GM21423 (cell line): ENCODE data around the gene VENTX.

Experiments used
- ATAC-seq: cut with Tn5 transposase; IDR thresholded peaks from one replicate; pipeline ENCODE4 v1.9.1; 2021; ENCODE audit warnings: mild to moderate bottlenecking, moderate library complexity; ENCODE audit not compliant: unreplicated experiment

VENTX gene, protein sequence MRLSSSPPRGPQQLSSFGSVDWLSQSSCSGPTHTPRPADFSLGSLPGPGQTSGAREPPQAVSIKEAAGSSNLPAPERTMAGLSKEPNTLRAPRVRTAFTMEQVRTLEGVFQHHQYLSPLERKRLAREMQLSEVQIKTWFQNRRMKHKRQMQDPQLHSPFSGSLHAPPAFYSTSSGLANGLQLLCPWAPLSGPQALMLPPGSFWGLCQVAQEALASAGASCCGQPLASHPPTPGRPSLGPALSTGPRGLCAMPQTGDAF

DNA sequence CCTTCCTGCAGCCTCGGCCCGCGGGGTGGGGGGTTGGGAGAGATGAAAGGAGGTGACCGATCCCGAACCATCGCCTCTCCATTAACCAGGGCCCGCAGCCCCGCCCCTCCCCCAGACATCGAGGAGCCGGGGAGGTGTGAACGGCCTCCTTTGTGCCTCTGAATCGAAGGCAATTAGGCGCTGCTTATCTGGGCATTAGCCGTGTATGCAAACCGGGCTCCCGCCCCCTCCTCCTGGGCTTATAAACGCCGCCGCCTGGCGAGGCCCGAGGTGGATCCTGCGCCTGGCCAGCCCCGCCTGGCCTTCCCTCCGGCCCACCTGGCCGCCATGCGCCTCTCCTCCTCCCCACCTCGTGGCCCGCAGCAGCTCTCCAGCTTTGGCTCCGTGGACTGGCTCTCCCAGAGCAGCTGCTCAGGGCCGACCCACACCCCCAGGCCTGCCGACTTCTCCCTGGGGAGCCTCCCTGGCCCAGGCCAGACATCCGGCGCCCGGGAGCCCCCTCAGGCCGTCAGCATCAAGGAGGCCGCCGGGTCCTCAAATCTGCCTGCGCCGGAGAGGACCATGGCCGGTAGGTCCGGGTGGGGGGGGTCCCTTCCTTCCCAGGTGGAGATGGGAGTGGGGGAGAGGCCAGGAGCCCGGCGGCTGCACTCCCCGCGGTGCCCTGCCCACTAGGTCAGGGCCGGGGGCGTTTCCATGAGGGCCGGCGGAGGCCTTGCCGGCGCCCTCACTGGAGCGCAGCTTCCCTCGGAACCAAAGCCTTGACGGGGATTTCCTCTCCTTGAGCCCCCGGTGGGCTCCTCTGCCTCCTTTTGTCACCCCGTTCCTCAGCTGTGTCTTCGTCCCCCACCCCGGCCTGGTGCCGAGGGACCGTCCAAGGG lies at the start of gene VENTX:
TSS of gene VENTX (plus strand) at position 268 of the 878 bp plus-strand sequence. CDS start at position 328, 60 bp downstream.
- ATAC-seq, result no peak

DNA sequence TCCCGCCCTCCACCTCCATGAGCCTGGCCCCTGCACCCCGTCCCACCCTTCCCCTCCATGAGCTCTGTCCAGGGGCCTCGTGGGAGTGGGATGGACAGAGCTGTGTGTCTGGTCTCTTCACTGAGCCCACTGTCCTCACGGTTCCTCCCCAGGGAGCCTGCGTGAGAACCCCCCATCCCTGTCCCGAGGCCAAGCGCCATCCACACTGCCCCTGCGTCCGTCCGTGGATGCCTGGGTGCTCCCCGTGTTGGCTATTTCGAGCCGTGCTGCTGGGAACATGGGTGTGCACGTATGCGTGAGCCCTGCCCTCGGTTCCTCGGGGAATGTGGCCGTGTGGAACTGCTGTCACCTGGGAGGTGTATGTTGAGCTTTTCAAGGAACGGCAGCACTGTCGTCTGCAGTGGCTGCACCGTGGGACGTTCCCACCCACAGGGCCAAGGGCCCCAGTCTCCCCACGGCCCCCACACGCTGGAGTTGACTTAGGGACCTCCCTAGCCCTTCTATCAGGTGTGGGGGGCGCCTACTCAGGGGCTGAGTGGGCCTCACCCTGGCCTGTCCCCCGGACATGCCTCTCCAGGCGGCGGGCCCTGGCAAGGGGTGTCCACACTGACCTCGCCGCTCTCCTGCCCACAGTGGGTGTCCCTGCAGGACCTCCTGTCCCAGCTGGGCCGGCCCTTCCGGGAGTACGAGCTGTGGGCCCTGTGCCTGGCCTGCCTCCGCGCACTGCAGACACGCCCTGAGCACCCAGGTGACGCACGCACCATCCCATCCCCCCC lies 49.6 kb upstream of the VENTX start:
- no peak for ATAC-seq

DNA sequence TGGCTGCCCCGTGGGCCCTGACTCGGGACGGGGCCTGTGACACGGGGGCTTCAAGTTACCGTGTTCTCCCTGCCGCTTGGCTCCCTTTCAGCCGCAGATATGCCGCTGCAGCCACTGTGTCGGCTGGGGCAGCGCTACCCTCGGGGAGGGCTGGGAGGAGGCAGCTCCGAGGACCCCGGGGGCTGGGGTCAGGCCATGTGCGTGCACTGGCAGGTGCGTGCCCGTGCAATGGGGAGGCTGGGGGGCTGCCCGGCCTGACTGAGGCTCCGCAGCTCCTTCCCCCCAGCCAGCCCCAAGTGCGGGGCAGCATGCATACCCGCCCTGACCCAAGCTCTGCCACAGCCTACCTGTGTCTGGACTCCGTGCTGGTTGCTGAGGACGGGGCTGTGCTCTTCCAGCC lies 48.4 kb upstream of the VENTX start:
- ATAC-seq, result no peak

DNA sequence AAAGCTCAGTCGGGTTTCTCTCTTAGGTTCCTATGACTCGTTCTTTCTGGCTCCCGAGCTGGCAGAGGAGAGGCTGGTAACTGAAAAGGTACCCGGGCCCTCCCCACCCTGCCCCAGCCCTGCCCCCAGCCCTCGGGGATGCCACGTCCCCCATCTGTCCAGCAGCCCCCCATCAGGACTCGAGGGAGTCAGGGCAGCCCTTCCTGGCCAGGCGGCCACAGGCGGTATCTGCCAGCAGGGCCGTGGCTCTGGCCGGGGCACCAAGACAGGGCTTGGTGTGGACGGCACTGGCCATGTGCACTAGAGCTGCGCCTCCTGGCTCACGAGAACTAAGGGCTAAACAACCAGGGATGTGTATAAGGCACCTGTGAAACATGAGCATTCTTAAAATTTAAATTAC lies 47.9 kb upstream of the VENTX start:
- no peak for ATAC-seq

DNA sequence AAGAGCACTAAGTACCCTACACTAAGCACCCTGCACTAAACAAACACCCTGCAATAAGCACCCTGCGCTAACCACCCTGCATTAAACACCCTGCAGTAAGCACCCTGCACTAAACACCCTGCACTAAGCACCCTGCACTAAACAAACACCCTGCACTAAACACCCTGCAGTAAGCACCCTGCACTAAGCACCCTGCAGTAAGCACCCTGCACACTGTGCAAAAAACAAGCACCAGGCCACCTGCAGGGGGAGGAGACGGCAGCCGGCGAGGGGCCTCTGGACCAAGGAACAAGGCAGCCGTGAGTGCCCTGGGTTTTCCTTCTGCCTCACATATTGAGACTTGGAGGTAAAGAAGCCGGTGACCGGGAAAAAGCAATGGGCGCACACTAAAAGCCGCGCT lies 47.4 kb upstream of the VENTX start:
- no peak for ATAC-seq

DNA sequence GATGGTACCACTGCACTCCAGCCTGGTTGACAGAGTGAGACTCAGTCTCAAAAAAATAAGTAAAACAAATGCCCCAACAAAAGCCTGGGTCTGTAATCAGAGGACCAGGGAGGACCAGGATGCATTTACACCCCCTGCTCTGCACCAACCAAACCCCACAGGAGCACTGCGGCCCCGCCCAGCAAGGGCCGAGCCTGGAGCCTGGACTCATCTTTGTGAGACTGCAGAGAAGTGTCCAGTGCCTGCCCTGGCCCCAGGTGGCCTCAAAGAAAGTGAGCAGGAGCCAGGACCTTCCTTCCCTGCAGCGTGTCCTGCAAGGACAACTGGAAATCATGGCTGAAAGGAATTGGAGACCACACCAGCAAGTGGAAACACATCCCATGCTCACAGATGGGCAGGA lies 46.0 kb upstream of the VENTX start:
- ATAC-seq, result no peak

DNA sequence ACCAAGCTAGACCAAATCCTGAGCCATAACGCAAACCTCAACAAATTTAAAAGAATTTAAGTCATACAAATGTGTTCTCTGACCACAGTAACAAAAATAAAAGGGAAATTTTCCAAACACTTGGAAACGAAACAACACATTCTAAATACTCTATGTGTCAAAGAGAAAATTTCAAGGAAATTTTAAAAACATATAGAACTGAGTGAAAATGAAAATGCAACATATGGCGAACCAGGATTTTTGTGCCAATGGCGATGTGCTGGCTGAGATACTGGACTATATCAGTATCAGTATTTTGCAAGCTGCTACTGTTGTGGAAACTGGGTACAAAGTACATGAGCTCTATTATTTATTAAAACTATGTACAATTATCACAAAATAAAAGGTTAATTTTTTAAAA lies 43.5 kb upstream of the VENTX start:
- ATAC-seq, result no peak

DNA sequence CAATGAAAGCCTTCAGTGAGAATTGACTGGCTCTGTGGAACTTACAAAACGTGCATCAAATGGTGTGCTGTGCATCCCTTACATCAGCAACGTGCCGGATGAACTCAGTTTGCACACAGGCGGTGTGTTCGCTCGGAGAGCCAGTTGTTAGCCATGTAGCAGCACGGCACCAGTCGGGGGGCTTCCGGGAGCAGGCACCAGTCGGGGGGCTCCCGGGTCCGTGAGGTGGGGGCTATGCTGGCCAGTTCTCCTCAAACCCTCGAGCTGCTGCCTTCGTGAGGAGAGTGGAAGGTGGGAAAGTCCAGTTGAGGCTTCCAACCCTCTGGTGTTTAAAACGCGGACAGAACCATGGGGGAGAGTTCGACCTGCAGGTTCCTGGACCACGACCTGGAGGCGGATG lies 42.6 kb upstream of the VENTX start:
- ATAC-seq, result no peak

DNA sequence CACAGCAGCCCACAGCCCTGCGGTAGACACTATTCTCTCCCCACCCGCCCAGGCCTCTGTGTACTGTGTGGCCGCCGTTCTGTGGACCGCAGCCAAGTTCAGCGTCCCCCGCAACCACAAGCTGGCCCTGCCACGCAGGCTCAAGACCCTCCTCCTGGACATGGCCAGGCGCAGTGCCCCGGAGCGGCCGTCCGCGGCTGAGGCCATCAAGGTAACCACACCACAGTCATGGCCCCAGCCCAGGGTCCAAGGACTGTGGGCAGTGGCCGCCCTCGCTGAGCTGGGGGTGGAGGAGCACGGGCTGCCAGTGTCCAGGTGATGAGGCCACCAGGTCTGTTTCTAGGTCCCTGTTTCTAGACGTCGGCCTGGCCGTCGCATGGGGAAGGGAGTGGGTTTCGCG lies 42.0 kb upstream of the VENTX start:
- ATAC-seq, result no peak

DNA sequence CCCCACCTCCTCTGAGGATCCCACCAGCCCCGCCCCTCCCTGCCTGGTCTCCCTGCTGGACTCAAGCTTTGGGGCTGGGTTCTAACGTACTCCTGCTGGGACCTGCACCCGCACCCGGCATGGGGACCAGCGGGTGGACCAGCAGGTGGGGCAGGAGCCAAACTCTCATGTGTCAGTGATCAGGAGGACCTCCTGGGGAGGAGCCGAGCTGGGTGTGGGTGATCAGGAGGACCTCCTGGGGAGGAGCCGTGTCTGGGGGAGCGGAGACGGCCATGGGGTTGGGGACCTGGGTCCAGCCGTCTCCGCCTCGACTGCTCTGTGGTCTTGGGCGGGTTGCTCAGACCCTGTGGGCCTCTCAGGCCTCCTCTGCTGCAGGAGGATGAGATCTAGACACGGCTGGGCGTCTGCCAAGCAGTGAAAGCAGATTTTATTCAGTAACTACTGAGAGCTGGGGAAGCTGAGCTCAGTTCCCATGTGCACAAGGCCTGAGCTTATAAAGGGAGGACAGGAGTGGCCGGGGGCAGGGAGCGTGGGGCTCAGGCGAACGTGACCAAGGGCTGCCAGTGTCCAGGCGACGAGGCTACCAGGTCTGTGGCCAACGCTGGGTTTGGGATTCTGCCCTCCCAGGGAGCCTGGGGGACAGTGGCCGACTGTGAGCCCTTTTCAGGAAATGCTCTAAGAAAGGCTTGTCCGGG lies 41.3 kb upstream of the VENTX start:
- no peak for ATAC-seq

DNA sequence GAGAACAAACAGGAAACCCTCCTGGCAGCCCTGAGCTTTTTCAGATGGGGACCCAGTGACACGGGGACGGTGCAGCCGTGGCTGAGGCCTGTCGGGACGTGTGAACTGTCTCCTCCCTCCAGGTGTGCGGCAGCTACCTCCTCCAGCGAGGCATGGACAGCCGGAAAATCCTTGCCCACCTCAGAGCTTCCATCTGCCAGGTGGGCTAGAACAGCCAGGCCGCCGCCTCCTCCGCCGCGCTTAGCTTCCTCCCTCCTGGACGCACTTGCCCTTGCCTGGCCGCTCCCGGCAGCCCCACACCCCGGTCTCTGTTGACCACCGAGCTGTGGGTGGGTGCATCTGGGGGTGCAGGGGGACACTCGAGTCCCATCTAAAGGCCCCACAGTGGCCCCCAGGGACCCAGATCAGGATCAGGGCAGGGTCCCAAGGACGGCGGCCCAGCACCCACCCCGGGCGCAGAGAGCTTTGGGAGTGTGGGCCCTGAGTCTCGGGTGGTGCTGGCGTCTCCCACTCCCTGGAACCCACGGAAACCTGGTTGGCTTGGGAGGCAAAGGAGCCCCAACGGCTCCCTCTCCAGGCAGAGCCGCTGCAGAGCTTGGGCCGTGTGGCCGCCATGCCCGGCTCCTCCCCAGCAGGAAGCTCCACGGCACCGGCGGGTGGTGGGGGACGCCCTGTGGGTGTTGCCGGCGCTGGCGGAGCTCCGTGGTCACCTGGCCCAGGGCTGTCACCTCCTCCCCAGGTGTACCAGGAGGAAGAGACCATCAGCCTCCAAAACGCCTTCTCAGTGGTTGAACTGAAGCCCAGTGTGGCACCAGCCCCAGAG lies 40.5 kb upstream of the VENTX start:
- ATAC-seq, result no peak

DNA sequence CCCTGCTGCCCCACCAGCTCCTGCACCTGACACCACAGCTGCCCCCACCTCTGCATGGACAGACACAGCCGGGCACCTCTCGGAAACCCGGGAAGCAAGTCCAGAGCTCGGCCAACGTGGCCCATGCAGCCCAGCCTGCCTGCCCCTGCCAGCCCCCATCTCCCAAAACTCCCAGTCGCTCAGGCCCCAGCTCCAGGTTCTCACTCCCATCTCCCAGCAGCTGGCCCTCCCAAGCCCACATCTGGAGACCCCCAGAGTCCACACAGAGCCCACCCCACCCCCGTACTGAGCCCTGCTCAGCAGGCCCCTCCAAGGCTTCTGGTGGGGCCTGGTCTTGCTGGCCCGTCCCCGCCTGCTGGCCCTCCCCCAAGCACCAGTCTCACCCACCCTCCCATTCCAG lies 39.9 kb upstream of the VENTX start:
- no peak for ATAC-seq

DNA sequence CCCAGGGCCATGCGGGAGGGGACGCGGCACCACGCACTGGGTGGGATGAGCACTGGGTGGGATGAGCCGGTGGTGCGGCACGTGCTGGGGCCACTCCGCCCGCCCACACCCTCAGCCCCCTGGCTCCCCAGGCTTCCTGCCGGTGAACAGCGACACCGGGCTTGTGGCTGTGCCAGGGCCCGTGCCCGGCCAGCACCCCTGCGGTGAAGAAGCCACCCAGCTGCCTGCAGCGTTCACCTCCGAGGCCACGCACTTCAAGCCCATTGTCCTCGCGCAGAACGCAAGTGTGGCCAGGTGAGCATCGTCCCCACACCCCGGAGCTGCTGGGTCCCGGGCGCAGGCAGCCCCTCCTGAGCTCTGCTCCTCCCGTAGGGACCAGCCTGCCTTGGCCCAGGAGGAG lies 39.4 kb upstream of the VENTX start:
- no peak for ATAC-seq

DNA sequence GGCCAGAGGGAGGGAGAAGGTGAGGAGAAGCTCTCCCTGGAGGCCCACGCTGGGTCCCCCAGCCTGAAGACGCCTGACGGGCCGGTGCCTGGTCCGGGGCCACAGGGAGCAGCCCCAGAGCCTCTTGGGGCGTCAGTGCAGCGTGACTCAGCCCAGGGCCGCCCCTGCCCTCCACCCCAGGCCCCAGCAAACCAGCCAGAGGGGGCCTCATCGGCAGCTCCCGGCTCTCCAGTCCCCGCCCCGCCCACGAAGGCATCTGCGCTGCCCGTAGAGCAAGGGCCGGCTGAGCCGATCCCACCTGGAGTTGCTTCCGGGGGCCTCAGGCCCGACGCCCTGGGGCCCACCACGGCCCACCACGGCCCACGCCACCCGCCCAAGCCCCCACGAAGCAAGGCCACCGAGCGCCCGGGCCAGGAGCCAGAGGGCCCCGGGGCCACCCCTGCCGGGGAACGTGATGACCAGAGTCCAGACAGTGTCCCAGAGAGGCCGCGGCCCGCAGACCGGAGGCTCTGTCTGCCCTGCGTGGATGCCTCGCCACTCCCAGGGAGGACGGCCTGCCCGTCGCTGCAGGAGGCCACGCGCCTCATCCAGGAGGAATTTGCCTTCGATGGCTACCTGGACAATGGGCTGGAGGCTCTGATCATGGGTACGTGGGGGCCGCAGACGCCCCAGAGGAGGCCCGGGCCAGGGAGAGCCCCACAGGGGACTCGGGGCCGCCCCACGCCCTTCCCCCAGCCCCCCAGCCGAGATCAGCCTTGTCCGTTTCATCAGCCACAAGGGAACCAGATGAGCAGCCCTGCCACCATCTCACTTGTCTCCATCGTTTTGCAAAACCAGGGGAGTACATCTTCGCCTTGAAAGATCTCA lies 38.8 kb upstream of the VENTX start:
- no peak for ATAC-seq

DNA sequence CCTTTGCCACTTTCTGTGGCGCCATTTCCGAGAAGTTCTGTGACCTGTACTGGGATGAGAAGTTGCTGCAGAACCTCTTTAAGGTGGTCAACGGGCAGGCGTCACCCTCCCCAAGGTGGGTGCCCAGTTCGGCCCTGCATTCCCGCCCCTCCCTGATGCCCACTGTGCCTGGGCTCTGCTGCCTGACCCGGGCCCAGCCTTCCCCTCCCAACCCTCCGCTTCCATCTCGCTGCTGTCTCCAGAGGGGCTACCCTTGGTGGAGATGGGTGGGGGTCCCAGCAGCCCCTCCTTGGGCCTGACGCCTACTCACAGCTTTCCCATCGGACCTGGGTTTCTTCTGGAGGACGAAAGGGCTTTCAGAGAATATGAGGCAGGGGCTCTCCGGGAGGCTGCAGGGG lies 38.2 kb upstream of the VENTX start:
- ATAC-seq, result no peak

DNA sequence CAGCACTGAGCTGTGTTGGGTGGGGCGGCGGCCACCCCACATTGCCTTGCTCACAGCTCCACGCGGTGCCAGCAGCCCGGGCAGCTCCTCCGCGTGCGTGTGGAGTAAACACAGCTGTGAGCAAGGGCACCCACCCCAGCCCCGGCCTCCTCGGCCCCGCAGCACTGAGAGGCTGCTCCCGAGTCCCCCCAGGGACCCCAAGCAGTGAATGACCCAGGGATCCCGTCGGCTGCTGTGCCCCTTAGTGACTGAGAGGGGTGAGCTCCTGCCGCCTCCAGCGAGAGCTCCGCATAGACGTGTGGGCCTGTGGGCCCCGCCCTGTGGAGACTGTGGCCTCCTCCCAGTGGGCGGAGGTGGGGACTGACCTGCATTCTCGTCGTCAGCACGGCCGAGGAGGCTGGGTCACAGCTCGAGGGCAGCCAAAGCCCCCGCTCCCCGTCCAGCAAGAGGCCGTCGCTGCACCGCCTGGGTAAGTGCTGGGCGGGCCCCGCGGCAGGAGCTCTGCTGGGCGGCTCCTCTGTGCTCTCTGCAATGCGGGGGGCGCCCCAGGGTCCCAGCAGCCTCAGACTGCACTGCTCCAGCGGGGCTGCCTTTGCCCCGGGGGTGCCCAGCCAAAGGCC lies 37.6 kb upstream of the VENTX start:
- ATAC-seq, result no peak

DNA sequence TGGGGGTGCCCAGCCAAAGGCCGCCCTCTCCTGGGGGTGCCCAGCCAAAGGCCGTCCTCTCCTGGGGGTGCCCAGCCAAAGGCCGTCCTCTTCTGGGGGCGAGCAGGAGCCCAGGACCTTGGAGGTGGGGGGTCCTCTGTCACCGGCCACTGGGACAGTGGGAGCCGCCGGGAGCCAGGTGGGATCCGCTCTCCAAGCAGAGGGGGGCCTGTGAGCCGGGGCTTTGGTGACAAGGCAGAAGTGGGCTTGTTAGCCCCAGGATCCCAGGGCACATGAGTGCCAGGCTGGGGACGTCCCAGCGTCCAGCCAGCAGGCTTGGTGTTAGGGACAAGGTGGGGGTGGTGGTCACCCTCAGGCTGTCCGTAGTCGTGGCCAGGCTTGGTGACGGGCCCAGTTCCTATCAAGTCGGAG lies 37.0 kb upstream of the VENTX start:
- no peak for ATAC-seq

DNA sequence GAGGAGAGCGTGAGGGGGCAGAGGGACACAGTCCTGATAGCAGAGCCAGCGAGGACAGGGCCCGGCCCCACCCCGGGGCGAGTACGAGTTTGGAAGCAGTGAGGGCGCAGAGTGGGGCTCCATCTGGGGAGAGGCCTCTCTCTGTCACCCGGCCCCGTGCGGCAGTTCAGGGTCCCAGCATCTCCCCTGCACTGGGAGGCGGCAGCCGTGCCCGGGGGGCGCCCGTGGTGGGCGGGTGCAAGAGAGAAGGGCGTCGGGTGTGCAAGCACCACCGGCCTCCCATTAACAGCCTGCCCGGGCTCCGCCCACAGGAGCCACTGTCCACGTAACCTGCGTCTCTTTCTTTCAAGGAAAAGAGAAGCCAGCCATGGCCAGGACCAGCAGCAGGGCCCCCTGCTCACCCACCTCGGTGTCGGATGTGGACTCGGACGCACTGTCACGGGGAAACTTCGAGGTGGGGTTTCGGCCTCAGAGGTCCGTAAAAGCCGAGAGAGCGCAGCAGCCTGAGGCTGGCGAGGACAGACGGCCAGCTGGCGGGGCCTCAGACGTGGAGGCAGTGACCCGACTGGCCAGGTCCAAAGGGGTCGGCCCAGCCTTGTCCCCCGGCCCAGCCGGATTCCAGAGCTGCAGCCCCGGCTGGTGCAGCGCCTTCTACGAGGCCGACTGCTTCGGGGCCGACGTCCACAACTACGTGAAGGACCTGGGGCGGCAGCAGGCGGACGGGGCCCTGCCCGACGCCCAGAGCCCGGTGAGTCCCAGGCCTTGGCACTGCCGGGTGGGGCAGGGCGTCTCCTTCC lies 36.3 kb upstream of the VENTX start:
- ATAC-seq, result no peak
